ENCODE data around the gene KTI12.

GRCh38 chr1:52037909-52038308 is 4.3 kb upstream of the KTI12 start:
- no peak for TF ChIP-seq CTCF (conservative IDR thresholded peaks at IDR 0.05 in 1 of 2, IDR thresholded peaks at IDR 0.05 in 1 of 2; ENCODE audit: extremely low read depth in 1 of 2, insufficient read depth in 1 of 2, low read depth in 1 of 2, low read length in 2 of 2)
- TF ChIP-seq EZH2 (IDR thresholded peaks at IDR 0.05; ENCODE audit: borderline replicate concordance, low read length): no peak

Measured in mammary epithelial cell (primary cell).